H1 (cell line): Measurements from ENCODE around the gene FXN. TPM values are rescaled to one million over a fixed set of nuclear protein-coding genes. Genes with fewer than 3 reads are reported as not detected.

Source experiments
- CTCF ChIA-PET: fragments of 300-600 bp; sonication (Branson Sonifier 250); formaldehyde crosslinking; loops from one replicate; lab custom pipeline; 2021; ENCODE audit not compliant: partially characterized antibody; lab: Charles Lee
- POLR2A ChIA-PET: fragments of 300-600 bp; sonication (Branson Sonifier 250); formaldehyde crosslinking; loops from one replicate; lab custom pipeline; 2021; ENCODE audit warnings: inconsistent platforms; ENCODE audit not compliant: partially characterized antibody; lab: Charles Lee
- DNase-seq, 2 experiments: peaks; one replicate each; pipeline versions ENCODE4 v3.0.0 to v3.0.0-alpha.2; 2010 to 2022; ENCODE audit warnings: low spot score in 2 of 2, low read depth in 1 of 2, mixed read lengths in 1 of 2
- FAIRE-seq: peaks from 2 replicates; lab custom pipeline; 2011; peaks lifted over from hg19 to GRCh38; lab: Jason Lieb, UNC
- H2AFZ ChIP-seq: 2 replicates; pipeline ENCODE4 v1.8.1; 2012; ENCODE audit warnings: low read length, inconsistent platforms
- H2AK5ac ChIP-seq: 2 replicates; pipeline ENCODE4 v1.6.1; 2013; ENCODE audit warnings: low read depth, low read length
- H2BK120ac ChIP-seq: replicated peaks from 2 replicates; pipeline ENCODE3; 2013; ENCODE audit warnings: low read depth, low read length, inconsistent platforms
- H2BK12ac ChIP-seq: 2 replicates; pipeline ENCODE4 v1.6.1; 2013; ENCODE audit warnings: low read depth, low read length
- H2BK15ac ChIP-seq: 2 replicates; pipeline ENCODE4 v1.6.1; 2013; ENCODE audit warnings: low read length
- H2BK20ac ChIP-seq: 2 replicates; pipeline ENCODE4 v1.6.1; 2013; ENCODE audit warnings: low read length
- H2BK5ac ChIP-seq: 2 replicates; pipeline ENCODE4 v1.6.1; 2013; ENCODE audit warnings: low read depth, low read length
- H3K14ac ChIP-seq: 2 replicates; pipeline ENCODE4 v1.6.1; 2013; ENCODE audit warnings: inconsistent platforms; ENCODE audit not compliant: insufficient read length
- H3K18ac ChIP-seq: 2 replicates; pipeline ENCODE4 v1.6.1; 2013; ENCODE audit warnings: low read length; ENCODE audit errors: extremely low read depth
- H3K23ac ChIP-seq: 2 replicates; pipeline ENCODE4 v1.6.1; 2013; ENCODE audit warnings: inconsistent platforms; ENCODE audit not compliant: insufficient read length
- H3K23me2 ChIP-seq: 2 replicates; pipeline ENCODE4 v1.6.1; 2013; ENCODE audit warnings: low read depth, low read length
- H3K27ac ChIP-seq: 2 replicates; pipeline ENCODE4 v1.6.1; 2011; ENCODE audit warnings: low read depth, low read length, inconsistent platforms
- H3K27me3 ChIP-seq, 4 experiments: replicated peaks in 1 of 4; 1 replicate in 1 of 4; 2 replicates in 3 of 4; pipeline versions ENCODE4 v1.6.1 to v1.8.1; 2011 to 2013; ENCODE audit warnings: low read length in 3 of 4, mild to moderate bottlenecking in 3 of 4, inconsistent platforms in 2 of 4, mixed read lengths in 2 of 4, moderate library complexity in 1 of 4; ENCODE audit not compliant: control insufficient read depth in 3 of 4, insufficient read depth in 3 of 4; ENCODE audit errors: extremely low read depth in 1 of 4
- H3K36me3 ChIP-seq, 4 experiments: 2 replicates each; pipeline versions ENCODE4 v1.6.1 to v1.8.1; 2011 to 2013; ENCODE audit warnings: mild to moderate bottlenecking in 4 of 4, low read length in 3 of 4, moderate library complexity in 2 of 4, control low read depth in 1 of 4, inconsistent platforms in 1 of 4; ENCODE audit not compliant: insufficient read depth in 4 of 4, control insufficient read depth in 2 of 4
- H3K4ac ChIP-seq: replicated peaks from 2 replicates; pipeline ENCODE3; 2013; ENCODE audit warnings: low read length, low read depth, mixed read lengths, inconsistent platforms; ENCODE audit not compliant: insufficient read length
- H3K4me1 ChIP-seq, 4 experiments: replicated peaks in 1 of 4; 1 replicate in 1 of 4; 2 replicates in 3 of 4; pipeline versions ENCODE4 v1.6.1 to v1.8.1; 2011 to 2013; ENCODE audit warnings: low read length in 3 of 4, inconsistent platforms in 2 of 4, mixed read lengths in 1 of 4; ENCODE audit not compliant: insufficient read depth in 4 of 4, control insufficient read depth in 3 of 4
- H3K4me2 ChIP-seq, 2 experiments: 2 replicates each; pipeline versions ENCODE4 v1.6.1 to v1.8.1; 2011 to 2013; ENCODE audit warnings: low read depth in 2 of 2, low read length in 2 of 2, control low read depth in 1 of 2, inconsistent platforms in 1 of 2, mild to moderate bottlenecking in 1 of 2; ENCODE audit not compliant: insufficient read depth in 1 of 2
- H3K4me3 ChIP-seq, 4 experiments: fragments of 200-600, 300-600 bp in 1 of 4; sonication (generic), shearing (Covaris generic), sonication (Bioruptor Twin) in 1 of 4; 2 replicates each; pipeline versions ENCODE4 v1.5.1 to v1.8.1; 2011 to 2016; ENCODE audit warnings: low read length in 4 of 4, low read depth in 3 of 4, control low read depth in 2 of 4, inconsistent platforms in 2 of 4, mild to moderate bottlenecking in 2 of 4, mixed read lengths in 1 of 4, moderate library complexity in 1 of 4; ENCODE audit not compliant: insufficient read depth in 2 of 4; ENCODE audit errors: extremely low read depth in 1 of 4
- H3K56ac ChIP-seq: replicated peaks from 2 replicates; pipeline ENCODE3; 2013; ENCODE audit warnings: low read depth, mild to moderate bottlenecking, mixed read lengths, low read length, inconsistent platforms; ENCODE audit not compliant: insufficient read length
- H3K79me1 ChIP-seq: 2 replicates; pipeline ENCODE4 v1.6.1; 2013; ENCODE audit warnings: low read depth, low read length, control low read depth
- H3K79me2 ChIP-seq, 2 experiments: 2 replicates each; pipeline versions ENCODE4 v1.6.1 to v1.8.1; 2012 to 2013; ENCODE audit warnings: low read length in 2 of 2, mild to moderate bottlenecking in 2 of 2, inconsistent platforms in 1 of 2; ENCODE audit not compliant: insufficient read depth in 2 of 2, control insufficient read depth in 1 of 2
- H3K9ac ChIP-seq, 4 experiments: replicated peaks in 1 of 4; 1 replicate in 1 of 4; 2 replicates in 3 of 4; pipeline versions ENCODE4 v1.6.1 to v1.8.1; 2011 to 2013; ENCODE audit warnings: low read depth in 3 of 4, low read length in 3 of 4, control low read depth in 2 of 4, mild to moderate bottlenecking in 2 of 4, moderate library complexity in 2 of 4, inconsistent platforms in 1 of 4; ENCODE audit errors: extremely low read depth in 1 of 4
- H3K9me3 ChIP-seq, 2 experiments: 2 replicates each; pipeline versions ENCODE4 v1.6.1 to v1.8.1; 2012 to 2013; ENCODE audit warnings: mild to moderate bottlenecking in 2 of 2, moderate library complexity in 2 of 2, control low read depth in 1 of 2, inconsistent platforms in 1 of 2, low read depth in 1 of 2, low read length in 1 of 2, mixed read lengths in 1 of 2; ENCODE audit not compliant: insufficient read depth in 2 of 2
- H4K20me1 ChIP-seq, 2 experiments: replicated peaks in 1 of 2; 2 replicates each; pipeline versions ENCODE3 to v1.8.1; 2011 to 2013; ENCODE audit warnings: inconsistent platforms in 2 of 2, low read length in 2 of 2, mild to moderate bottlenecking in 1 of 2; ENCODE audit not compliant: insufficient read depth in 2 of 2, control insufficient read depth in 1 of 2
- H4K5ac ChIP-seq: 2 replicates; pipeline ENCODE4 v1.6.1; 2013; ENCODE audit warnings: low read length, low read depth, mixed read lengths, inconsistent platforms; ENCODE audit not compliant: insufficient read length
- H4K8ac ChIP-seq: 2 replicates; pipeline ENCODE4 v1.8.0; 2013; ENCODE audit warnings: mild to moderate bottlenecking, moderate library complexity, low read length, inconsistent platforms; ENCODE audit not compliant: insufficient read depth; ENCODE audit errors: extremely low read depth
- H4K91ac ChIP-seq: replicated peaks from 2 replicates; pipeline ENCODE3; 2013; ENCODE audit warnings: low read length, mixed read lengths, inconsistent platforms; ENCODE audit not compliant: insufficient read length
- RFX5 ChIP-seq: IDR thresholded peaks from 2 replicates; pipeline ENCODE4 v1.6.1; 2011; ENCODE audit warnings: low read depth, low read length, improper control_type of control experiment, borderline replicate concordance
- SIRT6 ChIP-seq: IDR thresholded peaks from one replicate; pipeline ENCODE4 v1.7.1; 2012; ENCODE audit warnings: low read length, inconsistent platforms
- SRF ChIP-seq: IDR thresholded peaks from 2 replicates; pipeline ENCODE4 v1.6.1; 2011; ENCODE audit warnings: mild to moderate bottlenecking, low read depth, low read length, moderate library complexity
- WGBS, 2 experiments: shearing (Covaris generic) in 1 of 2; methylation state at CpG; one replicate each; pipeline versions ENCODE4 v1.1.6 to v1.1.7; 2013 to 2015; ENCODE audit warnings: low lambda C conversion rate in 2 of 2, mixed read lengths in 2 of 2, inconsistent platforms in 1 of 2, low coverage in 1 of 2, missing lambda C conversion rate in 1 of 2; ENCODE audit not compliant: insufficient replicate concordance in 2 of 2, insufficient coverage in 1 of 2, insufficient read length in 1 of 2; ENCODE audit errors: extremely low coverage in 1 of 2, missing lambda C conversion rate in 1 of 2; 5-methylcytosine and 5-hydroxymethylcytosine counted together
- polyA plus RNA-seq, 7 experiments: library from polyadenylated mRNA; depleted of rRNA in 3 of 7; stranded (reverse) in 5 of 7; unstranded in 2 of 7; fragments of >200 nt in 5 of 7; fragments of 200-250 nt in 2 of 7; gene quantifications; 1 replicate in 5 of 7; 2 replicates in 1 of 7; 4 replicates in 1 of 7; pipeline versions ENCODE4 v1.2.1 to v1.2.3, GENCODE V29; 2011 to 2013; ENCODE audit warnings: missing spikeins in 2 of 7, mixed read lengths in 2 of 7
- total RNA-seq: library from RNA; stranded (reverse); fragmentation: NEBNext Ultra II Directional; extraction: Animal tissue kit (Norgen Biotek cat#: 25700); gene quantifications from 2 replicates; pipeline ENCODE4 v1.2.1, GENCODE V29; 2021
- TF ChIP-seq, protein P1 (sequence below): IDR thresholded peaks from 2 replicates; pipeline ENCODE4 v1.6.1; 2012; ENCODE audit warnings: inconsistent platforms

FXN gene
- total and polyA plus RNA-seq, 2 of the 8 experiments (the other 6 are each of a cell fraction or from before 2014, with no cell fraction given) = 34.2 to 37.5 TPM

DNA sequence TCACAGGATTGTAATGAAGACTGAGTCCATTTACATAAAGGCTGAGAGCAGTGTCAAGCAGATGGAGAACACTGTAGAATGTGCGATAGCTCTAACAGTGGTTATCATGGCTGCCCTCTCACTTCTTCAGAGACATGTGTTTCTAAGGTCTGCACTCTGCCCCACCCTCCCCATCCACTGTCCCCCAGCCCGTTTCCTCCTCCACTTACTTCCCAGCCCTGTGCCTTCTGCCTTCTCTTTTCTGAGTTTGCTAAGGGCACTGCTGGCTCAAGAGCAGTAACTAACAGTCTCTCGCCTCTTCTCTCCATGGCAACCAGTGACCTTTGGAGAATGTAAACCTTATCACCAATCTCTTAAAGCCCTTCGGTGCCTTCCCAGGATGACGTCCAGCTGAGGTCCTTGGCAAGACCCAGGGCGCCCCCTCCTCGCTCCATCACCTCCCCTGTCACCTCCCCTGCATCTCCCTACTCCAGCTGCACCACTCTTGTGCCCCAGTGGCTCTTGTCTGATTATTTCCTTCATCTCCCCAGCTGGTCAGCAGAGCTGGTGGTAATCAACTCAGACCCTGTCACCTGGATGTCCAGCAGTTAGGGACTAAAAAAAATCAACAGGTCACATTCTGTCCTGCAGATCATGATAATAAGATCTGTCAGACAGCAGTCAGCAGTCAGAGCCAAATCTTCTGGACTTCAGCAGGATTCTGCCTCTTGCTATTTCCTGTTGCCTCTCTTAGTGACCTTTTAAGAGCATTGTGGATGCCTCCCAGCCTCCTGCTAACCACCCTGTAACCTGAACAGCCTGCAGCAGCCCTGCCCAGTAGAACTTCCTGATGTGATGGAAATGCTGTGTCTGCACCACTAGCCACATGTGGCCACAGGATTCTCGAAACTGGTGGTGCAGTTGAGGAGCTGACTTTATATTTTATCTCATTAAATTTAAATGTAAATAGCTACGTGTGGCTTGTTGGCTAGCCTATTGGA, 9.0 kb downstream of the FXN start:
- peaks cover 17% of the 10 kb centered on the region; the same call in 1 of the 2 replicates for H3K79me1 ChIP-seq
- no peak overlapping the region for H3K14ac ChIP-seq
- H3K27me3 ChIP-seq = no peaks in the 10 kb centered on the region
- no peak overlapping the region for H4K8ac ChIP-seq
- no peak overlapping the region for H4K5ac ChIP-seq
- H2BK5ac ChIP-seq = peak overlapping the region; percentile 47; the same call in 1 of the 2 replicates
- H2BK20ac ChIP-seq = 0 out of 2 replicates have a peak overlapping the region, but pooled peaks have one; percentile 37
- DNase-seq = no peak
- H3K4me3 ChIP-seq = no peak overlapping the region
- H3K4me2 ChIP-seq = peak overlapping the region in 1 of 2 experiments; percentile 30; a peak in 2 of 4 replicates
- H2AFZ ChIP-seq = no peak overlapping the region
- H3K23me2 ChIP-seq = peaks cover 2% of the 10 kb centered on the region; the same call in 1 of the 2 replicates
- no peak overlapping the region for H3K27ac ChIP-seq
- H2BK12ac ChIP-seq = no peak overlapping the region
- H3K79me2 ChIP-seq = peaks cover 11 to 71% of the 10 kb centered on the region in 2 experiments
- H4K91ac ChIP-seq = no peak overlapping the region
- no peak overlapping the region for H2AK5ac ChIP-seq
- POLR2A ChIA-PET = interaction anchor here (1.4 to 3.8 kb wide), 3 partner anchors 9 to 77 kb away, joined by 4 to 10 read pairs (median 8); partner anchors contain the start of gene FXN
- H2BK15ac ChIP-seq = no peak overlapping the region
- no peaks in the 10 kb centered on the region for H3K9me3 ChIP-seq
- peaks cover 9 to 22% (median 14%) of the 10 kb centered on the region in 4 experiments for H3K4me1 ChIP-seq
- H3K36me3 ChIP-seq = peaks cover 11 to 18% (median 14%) of the 10 kb centered on the region in 4 experiments
- peak; percentile 30; the same call in 1 of the 2 replicates for TF ChIP-seq RFX5
- TF ChIP-seq SRF = 0 out of 2 replicates have a peak, but pooled peaks have one; percentile 11
- no peak for TF ChIP-seq SIRT6
- TF ChIP-seq, protein P1, sequence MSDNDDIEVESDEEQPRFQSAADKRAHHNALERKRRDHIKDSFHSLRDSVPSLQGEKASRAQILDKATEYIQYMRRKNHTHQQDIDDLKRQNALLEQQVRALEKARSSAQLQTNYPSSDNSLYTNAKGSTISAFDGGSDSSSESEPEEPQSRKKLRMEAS = no peak
- H3K23ac ChIP-seq = no peak overlapping the region
- H4K20me1 ChIP-seq = peaks cover 3 to 11% of the 10 kb centered on the region in 2 experiments
- H3K9ac ChIP-seq = no peak overlapping the region
- no peak overlapping the region for H2BK120ac ChIP-seq
- WGBS, 2 experiments = 71% methylated on average over 9 of the region's 9 CpGs; no CpG with 5 or more reads in 1 of the 2 experiments
- CTCF ChIA-PET = interaction anchor here (0.8 to 5.4 kb wide), 6 partner anchors 9 to 179 kb away, joined by 3 to 27 read pairs (median 4); partner anchors contain the start of gene FXN
- peak overlapping the region; percentile 24 for H3K18ac ChIP-seq
- H3K56ac ChIP-seq = no peak overlapping the region
- no peak overlapping the region for H3K4ac ChIP-seq
- peak; percentile 32 for FAIRE-seq
